K562 (cell line): ENCODE data around the gene BLVRA. TPM values are rescaled to one million over a fixed set of nuclear protein-coding genes. Genes with fewer than 3 reads are reported as not detected.
A peak's percentile ranks its signal among the peaks of the same experiment; 100 is the strongest.

Experiments used
- ARID2 ChIP-seq: fragments of 450-650 bp; IDR thresholded peaks from 2 replicates; pipeline ENCODE4 v1.6.1; 2017; ENCODE audit warnings: antibody characterized with exemption, mild to moderate bottlenecking
- CHD4 ChIP-seq: fragments of 200-600 bp; sonication (generic); IDR thresholded peaks from 3 replicates; pipeline ENCODE4 v1.6.1; 2012; ENCODE audit warnings: low read depth, mild to moderate bottlenecking, mixed read lengths, low read length, inconsistent platforms; ENCODE audit not compliant: insufficient read depth, insufficient replicate concordance, poor library complexity, severe bottlenecking
- HDAC1 ChIP-seq, 2 experiments: fragments of 450-650 bp; IDR thresholded peaks; 2 replicates each; pipeline ENCODE4 v1.6.1; 2016 to 2017; ENCODE audit warnings: inconsistent platforms in 1 of 2, mild to moderate bottlenecking in 1 of 2, moderate library complexity in 1 of 2
- HMGN3 ChIP-seq: IDR thresholded peaks from 2 replicates; pipeline ENCODE4 v1.6.1; 2011; ENCODE audit warnings: borderline replicate concordance, low read depth, mild to moderate bottlenecking, mixed read lengths, low read length; ENCODE audit not compliant: insufficient read length; ENCODE audit errors: extremely low read depth
- HNRNPK ChIP-seq: fragments of 200-400 bp; formaldehyde crosslinking; IDR thresholded peaks from one replicate; pipeline ENCODE4 v1.6.1; 2018; ENCODE audit warnings: mild to moderate bottlenecking, low read depth, low read length; ENCODE audit not compliant: poor library complexity, severe bottlenecking
- ZBTB17 ChIP-seq: fragments of 450-650 bp; formaldehyde crosslinking; IDR thresholded peaks from 2 replicates; pipeline ENCODE4 v1.4.0; 2020; ENCODE audit warnings: mild to moderate bottlenecking
- ZNF445 ChIP-seq: fragments of 250-450 bp; sonication (Bioruptor Pico); IDR thresholded peaks from 2 replicates; pipeline ENCODE4 v1.4.0; 2020; ENCODE audit warnings: low read depth, mild to moderate bottlenecking, moderate library complexity
- polyA plus RNA-seq, 8 experiments: library from polyadenylated mRNA; depleted of rRNA in 4 of 8; stranded (reverse) in 5 of 8; unstranded in 3 of 8; fragments of >200 nt; fragmentation: Nextera tagmentation in 2 of 8; fragmentation: Illumina TruSeq in 1 of 8; extraction: Ambion mirVana in 2 of 8; extraction: Trizol in 1 of 8; gene quantifications; 2 replicates each; pipeline versions ENCODE4 v1.2.1 to v1.2.3, GENCODE V29; 2011 to 2014; ENCODE audit warnings: inconsistent platforms in 1 of 8, missing spikeins in 1 of 8
- total RNA-seq, 7 experiments: library from RNA; depleted of rRNA in 6 of 7; stranded (reverse); fragments of >200 nt in 6 of 7; fragmentation: Illumina TruSeq in 2 of 7; extraction: Trizol in 2 of 7; gene quantifications; 2 replicates each; pipeline versions ENCODE4 v1.2.1 to v1.2.3, GENCODE V29; 2011 to 2021; ENCODE audit warnings: low replicate concordance in 1 of 7
- TF ChIP-seq, protein P1 (sequence below): fragments of 450-650 bp; formaldehyde crosslinking; IDR thresholded peaks from 2 replicates; pipeline ENCODE4 v1.4.0; 2020; ENCODE audit warnings: mild to moderate bottlenecking, moderate library complexity
- TF ChIP-seq, protein P2 (sequence below): sonication (generic); formaldehyde crosslinking; IDR thresholded peaks from 2 replicates; pipeline ENCODE4 v1.8.0; 2022; ENCODE audit warnings: mild to moderate bottlenecking, low read depth, missing genetic modification reagents
- TF ChIP-seq, protein P3 (sequence below): fragments of 250-450 bp; sonication (Bioruptor Pico); IDR thresholded peaks from 2 replicates; pipeline ENCODE4 v1.4.0; 2020; ENCODE audit warnings: borderline replicate concordance

Gene BLVRA
- total and polyA plus RNA-seq, 9 of the 15 experiments (the other 6 are each of a cell fraction or from before 2014, with no cell fraction given) = 48.5 to 147 (median 61.5) TPM

DNA sequence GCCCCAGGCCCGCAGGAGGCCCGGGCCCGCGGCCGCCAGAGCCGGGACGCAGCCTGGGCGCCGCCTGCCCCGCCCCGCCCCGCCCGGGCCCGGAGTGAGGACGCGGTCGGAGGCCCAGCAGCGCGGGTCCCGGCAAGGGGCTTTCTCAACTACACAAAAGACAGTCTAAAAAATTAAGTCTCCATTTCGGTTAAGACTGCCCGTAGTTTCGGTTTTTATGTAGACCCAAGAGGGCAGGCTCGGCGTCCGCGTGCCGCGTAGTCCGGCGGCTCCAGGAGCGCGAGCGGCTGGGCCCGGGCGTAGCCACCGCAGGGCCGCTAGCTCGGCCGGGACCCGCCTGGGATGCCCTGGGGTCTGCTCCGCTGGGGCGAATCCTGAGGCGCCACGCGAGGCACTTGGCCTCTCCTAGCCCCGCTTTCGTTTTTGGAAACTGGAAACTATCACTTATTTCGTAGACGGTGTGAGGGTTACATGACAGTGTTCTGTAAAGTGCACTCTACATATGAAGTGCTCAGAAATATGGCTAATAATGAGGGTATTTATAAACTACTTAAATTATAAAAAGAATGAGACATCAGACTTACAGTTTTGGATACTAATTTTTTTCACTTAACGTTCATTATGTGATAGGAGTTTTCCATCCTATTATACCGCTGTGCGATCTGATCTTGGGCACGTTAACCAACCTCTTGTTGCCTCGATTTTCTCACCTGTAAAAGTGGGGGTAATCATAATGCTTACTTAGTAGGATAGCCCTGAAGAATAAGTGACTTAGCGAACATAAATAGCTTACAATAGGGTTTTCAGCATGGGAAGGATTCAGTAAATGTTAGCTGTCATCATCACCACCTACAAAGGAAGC lies 573 bp downstream of the BLVRA start (continued):
- TF ChIP-seq, protein P1, sequence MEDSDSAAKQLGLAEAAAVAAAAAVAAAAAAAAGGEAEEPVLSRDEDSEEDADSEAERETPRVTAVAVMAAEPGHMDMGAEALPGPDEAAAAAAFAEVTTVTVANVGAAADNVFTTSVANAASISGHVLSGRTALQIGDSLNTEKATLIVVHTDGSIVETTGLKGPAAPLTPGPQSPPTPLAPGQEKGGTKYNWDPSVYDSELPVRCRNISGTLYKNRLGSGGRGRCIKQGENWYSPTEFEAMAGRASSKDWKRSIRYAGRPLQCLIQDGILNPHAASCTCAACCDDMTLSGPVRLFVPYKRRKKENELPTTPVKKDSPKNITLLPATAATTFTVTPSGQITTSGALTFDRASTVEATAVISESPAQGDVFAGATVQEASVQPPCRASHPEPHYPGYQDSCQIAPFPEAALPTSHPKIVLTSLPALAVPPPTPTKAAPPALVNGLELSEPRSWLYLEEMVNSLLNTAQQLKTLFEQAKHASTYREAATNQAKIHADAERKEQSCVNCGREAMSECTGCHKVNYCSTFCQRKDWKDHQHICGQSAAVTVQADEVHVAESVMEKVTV (CRISPR knock-in tag) = no peak
- no peak for TF ChIP-seq ZBTB17 (CRISPR knock-in tag)
- TF ChIP-seq, protein P2, sequence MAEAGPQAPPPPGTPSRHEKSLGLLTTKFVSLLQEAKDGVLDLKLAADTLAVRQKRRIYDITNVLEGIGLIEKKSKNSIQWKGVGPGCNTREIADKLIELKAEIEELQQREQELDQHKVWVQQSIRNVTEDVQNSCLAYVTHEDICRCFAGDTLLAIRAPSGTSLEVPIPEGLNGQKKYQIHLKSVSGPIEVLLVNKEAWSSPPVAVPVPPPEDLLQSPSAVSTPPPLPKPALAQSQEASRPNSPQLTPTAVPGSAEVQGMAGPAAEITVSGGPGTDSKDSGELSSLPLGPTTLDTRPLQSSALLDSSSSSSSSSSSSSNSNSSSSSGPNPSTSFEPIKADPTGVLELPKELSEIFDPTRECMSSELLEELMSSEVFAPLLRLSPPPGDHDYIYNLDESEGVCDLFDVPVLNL = no peak
- TF ChIP-seq ZNF445 (CRISPR knock-in tag) = no peak
- TF ChIP-seq ARID2 = no peak
- no peak for TF ChIP-seq HNRNPK
- TF ChIP-seq, protein P3, sequence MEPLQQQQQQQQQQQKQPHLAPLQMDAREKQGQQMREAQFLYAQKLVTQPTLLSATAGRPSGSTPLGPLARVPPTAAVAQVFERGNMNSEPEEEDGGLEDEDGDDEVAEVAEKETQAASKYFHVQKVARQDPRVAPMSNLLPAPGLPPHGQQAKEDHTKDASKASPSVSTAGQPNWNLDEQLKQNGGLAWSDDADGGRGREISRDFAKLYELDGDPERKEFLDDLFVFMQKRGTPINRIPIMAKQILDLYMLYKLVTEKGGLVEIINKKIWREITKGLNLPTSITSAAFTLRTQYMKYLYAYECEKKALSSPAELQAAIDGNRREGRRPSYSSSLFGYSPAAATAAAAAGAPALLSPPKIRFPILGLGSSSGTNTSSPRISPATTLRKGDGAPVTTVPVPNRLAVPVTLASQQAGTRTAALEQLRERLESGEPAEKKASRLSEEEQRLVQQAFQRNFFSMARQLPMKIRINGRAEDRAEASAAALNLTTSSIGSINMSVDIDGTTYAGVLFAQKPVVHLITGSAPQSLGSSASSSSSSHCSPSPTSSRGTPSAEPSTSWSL (CRISPR knock-in tag) = no peak
- no peak for TF ChIP-seq CHD4
- peak; percentile 25 for TF ChIP-seq HMGN3
- TF ChIP-seq HDAC1 (IDR thresholded peaks at IDR 0.05) = no peak
